ENCODE results near the gene REN. TPM values are rescaled to one million over a fixed set of nuclear protein-coding genes. Genes with fewer than 3 reads are reported as not detected.

Gene REN
- polyA plus RNA-seq, 6 donors from 2014 or later, result not detected

GRCh38 chr1:204147406-204148383, 18.4 kb downstream of the REN start:
- DNase-seq (no peak), ATAC-seq (ENCODE audit: low read depth in 2 of 2) (no peak)
- peaks cover 0 to 6% (median 0%) of the 10 kb centered on the region in 3 donors for H3K4me1 Mint-ChIP-seq
- H3K4me3 Mint-ChIP-seq, result peak overlapping the region in 1 of 8 donors; percentile 6
- no peaks in the 10 kb centered on the region for H3K9me3 Mint-ChIP-seq
- H3K36me3 Mint-ChIP-seq, result no peaks in the 10 kb centered on the region
- H3K27me3 Mint-ChIP-seq, result peaks cover 3 to 25% (median 13%) of the 10 kb centered on the region in 3 donors
- H3K27ac Mint-ChIP-seq, result peak overlapping the region in 2 of 6 donors; percentile 60 to 65

GRCh38 chr1:204146965-204147364, 19.2 kb downstream of the REN start:
- ATAC-seq (ENCODE audit: low read depth in 2 of 2) (no peak), DNase-seq (no peak)
- Mint-ChIP-seq H3K36me3 (no peaks in the 10 kb centered on the region), H3K27me3 (peaks cover 3 to 19% (median 18%) of the 10 kb centered on the region in 3 donors), H3K27ac (no peak overlapping the region), H3K9me3 (no peaks in the 10 kb centered on the region), H3K4me3 (no peak overlapping the region), H3K4me1 (peaks cover 0 to 1% (median 0%) of the 10 kb centered on the region in 3 donors)

GRCh38 chr1:204146309-204146708, 19.8 kb downstream of the REN start:
- H3K9me3 Mint-ChIP-seq, result no peaks in the 10 kb centered on the region
- no peaks in the 10 kb centered on the region for H3K36me3 Mint-ChIP-seq
- DNase-seq, result no peak

GRCh38 chr1:204145033-204145504, 21.1 kb downstream of the REN start:
- Mint-ChIP-seq H3K27me3 (peaks cover 1 to 26% (median 16%) of the 10 kb centered on the region in 3 donors), H3K36me3 (no peaks in the 10 kb centered on the region), H3K4me1 (no peaks in the 10 kb centered on the region), H3K4me3 (no peak overlapping the region), H3K27ac (no peak overlapping the region), H3K9me3 (no peaks in the 10 kb centered on the region)
- ATAC-seq (ENCODE audit: low read depth in 2 of 2) (no peak), DNase-seq (no peak)

More at GRCh38 chr1:204146309-204146708, 19.8 kb downstream of the REN start:
- Mint-ChIP-seq H3K4me1 (peaks cover 0 to 1% (median 0%) of the 10 kb centered on the region in 3 donors), H3K4me3 (no peak overlapping the region), H3K27me3 (peaks cover 3 to 24% (median 23%) of the 10 kb centered on the region in 3 donors), H3K27ac (no peak overlapping the region)
- no peak for ATAC-seq (ENCODE audit: low read depth in 2 of 2)

GRCh38 chr1:204143276-204144041, 22.7 kb downstream of the REN start:
- DNase-seq (no peak), ATAC-seq (ENCODE audit: low read depth in 2 of 2) (no peak)
- peaks cover 0 to 33% (median 14%) of the 10 kb centered on the region in 3 donors for H3K27me3 Mint-ChIP-seq
- H3K4me1 Mint-ChIP-seq, result no peaks in the 10 kb centered on the region
- H3K4me3 Mint-ChIP-seq, result no peak overlapping the region
- no peaks in the 10 kb centered on the region for H3K9me3 Mint-ChIP-seq
- no peaks in the 10 kb centered on the region for H3K36me3 Mint-ChIP-seq
- no peak overlapping the region for H3K27ac Mint-ChIP-seq

- H3K27me3 Mint-ChIP-seq, result peaks cover 0 to 34% (median 14%) of the 10 kb centered on the region in 3 donors
- H3K36me3 Mint-ChIP-seq, result no peaks in the 10 kb centered on the region
- H3K4me1 Mint-ChIP-seq, result no peaks in the 10 kb centered on the region
- DNase-seq (no peak), ATAC-seq (ENCODE audit: low read depth in 2 of 2) (no peak)
- H3K9me3 Mint-ChIP-seq, result no peaks in the 10 kb centered on the region
- no peak overlapping the region for H3K27ac Mint-ChIP-seq
- no peak overlapping the region for H3K4me3 Mint-ChIP-seq
Measured at GRCh38 chr1:204142032-204142974, 23.8 kb downstream of the REN start.

- Mint-ChIP-seq H3K27ac (no peak overlapping the region), H3K9me3 (no peaks in the 10 kb centered on the region), H3K27me3 (peaks cover 0 to 34% (median 14%) of the 10 kb centered on the region in 3 donors), H3K4me3 (no peak overlapping the region), H3K4me1 (no peaks in the 10 kb centered on the region), H3K36me3 (no peaks in the 10 kb centered on the region)
- DNase-seq, result no peak
- ATAC-seq (ENCODE audit: low read depth in 2 of 2), result no peak
Measured at GRCh38 chr1:204141131-204141530, 25.0 kb downstream of the REN start.

- Mint-ChIP-seq H3K36me3 (no peaks in the 10 kb centered on the region), H3K9me3 (no peaks in the 10 kb centered on the region), H3K27ac (no peak overlapping the region), H3K4me3 (no peak overlapping the region), H3K4me1 (no peaks in the 10 kb centered on the region), H3K27me3 (peaks cover 0 to 38% (median 7%) of the 10 kb centered on the region in 3 donors)
- DNase-seq (no peak), ATAC-seq (ENCODE audit: low read depth in 2 of 2) (no peak)
Measured at GRCh38 chr1:204139952-204140351, 26.2 kb downstream of the REN start.

GRCh38 chr1:204139088-204139487, 27.0 kb downstream of the REN start:
- Mint-ChIP-seq H3K4me1 (no peaks in the 10 kb centered on the region), H3K27ac (peak overlapping the region in 1 of 6 donors; percentile 41), H3K9me3 (no peaks in the 10 kb centered on the region), H3K27me3 (peaks cover 0 to 29% (median 7%) of the 10 kb centered on the region in 3 donors), H3K4me3 (no peak overlapping the region), H3K36me3 (no peaks in the 10 kb centered on the region)
- ATAC-seq (ENCODE audit: low read depth in 2 of 2), result no peak
- DNase-seq, result no peak

- no peaks in the 10 kb centered on the region for H3K9me3 Mint-ChIP-seq
- H3K36me3 Mint-ChIP-seq, result no peaks in the 10 kb centered on the region
- DNase-seq (no peak), ATAC-seq (ENCODE audit: low read depth in 2 of 2) (no peak)
- H3K27ac Mint-ChIP-seq, result no peak overlapping the region
- H3K27me3 Mint-ChIP-seq, result peaks cover 0 to 20% (median 7%) of the 10 kb centered on the region in 3 donors
- H3K4me1 Mint-ChIP-seq, result no peaks in the 10 kb centered on the region
- no peak overlapping the region for H3K4me3 Mint-ChIP-seq
Measured at GRCh38 chr1:204136814-204137213, 29.3 kb downstream of the REN start.

GRCh38 chr1:204134103-204134502, 32.0 kb downstream of the REN start:
- peaks cover 4 to 5% (median 4%) of the 10 kb centered on the region in 3 donors for H3K4me1 Mint-ChIP-seq
- no peak overlapping the region for H3K4me3 Mint-ChIP-seq
- peaks cover 4 to 29% (median 19%) of the 10 kb centered on the region in 3 donors for H3K27me3 Mint-ChIP-seq
- H3K27ac Mint-ChIP-seq, result no peak overlapping the region
- ATAC-seq (ENCODE audit: low read depth in 2 of 2), result peak in 1 of 2 donors; percentile 47
- DNase-seq, result no peak
- H3K36me3 Mint-ChIP-seq, result no peaks in the 10 kb centered on the region
- no peaks in the 10 kb centered on the region for H3K9me3 Mint-ChIP-seq

- Mint-ChIP-seq H3K27me3 (peaks cover 4 to 23% (median 19%) of the 10 kb centered on the region in 3 donors), H3K27ac (no peak overlapping the region)
Measured at GRCh38 chr1:204132718-204133117, 33.4 kb downstream of the REN start.

More at GRCh38 chr1:204132718-204133117, 33.4 kb downstream of the REN start:
- Mint-ChIP-seq H3K36me3 (no peaks in the 10 kb centered on the region), H3K4me1 (peaks cover 8 to 13% (median 10%) of the 10 kb centered on the region in 3 donors), H3K9me3 (no peaks in the 10 kb centered on the region), H3K4me3 (no peak overlapping the region)
- ATAC-seq (ENCODE audit: low read depth in 2 of 2) (no peak), DNase-seq (no peak)

All from naive B cell (primary cell).